NCI-H1930 (cell line): Measurements from ENCODE around the gene GSX2.

Source experiments
- DNase-seq, 2 experiments: peaks; one replicate each; lab custom pipeline; 2025; lab: John Stamatoyannopoulos, UW

The GSX2 gene

DNA sequence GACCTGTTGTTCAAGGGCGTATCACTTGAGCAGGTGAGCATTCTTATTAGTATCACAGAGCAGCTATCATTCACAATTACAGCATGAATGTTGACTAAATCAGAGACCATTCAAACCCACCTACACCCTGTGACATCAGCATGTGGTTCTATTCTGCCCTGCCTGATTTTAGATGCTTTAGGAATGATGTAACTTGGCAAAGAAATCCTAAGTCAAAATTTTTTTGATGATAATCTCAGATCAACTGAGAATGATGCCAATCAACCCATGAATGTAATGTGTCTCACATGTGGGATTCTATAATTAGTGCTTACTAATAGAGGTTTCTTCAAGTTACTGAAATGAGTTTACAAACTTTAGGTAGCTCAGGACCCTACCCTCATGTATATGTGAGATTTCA is 22.2 kb upstream of the GSX2 start:
- no peak for DNase-seq

DNA sequence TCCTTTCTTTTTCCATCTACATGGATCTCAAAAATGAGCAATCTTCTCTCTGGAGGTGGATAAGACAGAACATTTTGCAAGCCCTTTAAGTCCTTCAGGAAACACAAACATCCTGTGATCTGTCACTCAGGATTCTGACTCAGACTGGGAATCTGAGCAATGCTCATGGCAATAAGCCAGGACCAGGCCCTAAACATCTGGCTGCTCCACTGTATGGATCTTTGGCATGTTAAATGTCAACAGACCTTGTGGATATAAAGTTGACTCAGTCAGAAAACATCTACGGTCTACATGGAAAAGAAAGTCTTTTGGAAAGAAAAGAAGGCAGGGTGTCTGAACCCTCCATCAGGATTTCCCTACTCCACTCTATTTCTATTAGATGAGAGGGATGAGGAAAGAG is 17.8 kb upstream of the GSX2 start:
- no peak for DNase-seq

DNA sequence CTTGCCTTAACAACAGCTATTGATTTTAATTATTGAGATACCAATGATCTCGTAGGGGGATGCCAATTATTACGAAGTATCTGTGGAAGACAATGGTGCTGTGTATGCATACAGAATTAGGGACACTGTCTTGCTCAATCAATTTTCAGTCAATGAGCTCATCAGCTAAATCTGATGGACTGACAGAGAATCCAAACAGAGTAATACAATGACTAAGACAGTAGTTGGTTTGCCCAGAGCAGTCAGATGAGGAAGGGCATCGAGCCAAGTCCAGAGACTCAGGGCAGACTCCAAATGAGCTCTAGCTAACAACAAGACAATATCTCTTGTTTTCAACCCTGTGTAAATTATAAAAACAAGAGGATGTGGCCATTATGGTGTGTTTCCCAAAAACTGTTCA is 14.7 kb upstream of the GSX2 start:
- DNase-seq, result peak in 1 of 2 experiments; percentile 52

DNA sequence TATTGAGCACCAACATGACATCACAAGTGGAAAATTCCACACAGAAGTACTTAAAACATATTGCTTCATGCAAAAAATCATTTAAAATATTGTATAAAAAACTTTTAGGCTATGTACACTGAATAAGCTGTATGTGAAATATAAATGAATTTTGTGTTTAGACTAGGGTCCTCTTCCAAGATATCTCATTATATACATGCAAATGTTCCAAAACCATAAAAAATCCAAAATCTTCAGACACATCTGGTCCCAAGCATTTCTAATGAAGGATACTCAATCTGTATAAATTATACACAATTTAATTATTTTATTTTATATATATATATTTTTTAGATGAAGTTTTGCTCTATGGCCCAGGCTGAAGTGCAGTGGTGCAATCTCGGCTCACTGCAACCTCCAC is 10.1 kb upstream of the GSX2 start:
- DNase-seq, result no peak

DNA sequence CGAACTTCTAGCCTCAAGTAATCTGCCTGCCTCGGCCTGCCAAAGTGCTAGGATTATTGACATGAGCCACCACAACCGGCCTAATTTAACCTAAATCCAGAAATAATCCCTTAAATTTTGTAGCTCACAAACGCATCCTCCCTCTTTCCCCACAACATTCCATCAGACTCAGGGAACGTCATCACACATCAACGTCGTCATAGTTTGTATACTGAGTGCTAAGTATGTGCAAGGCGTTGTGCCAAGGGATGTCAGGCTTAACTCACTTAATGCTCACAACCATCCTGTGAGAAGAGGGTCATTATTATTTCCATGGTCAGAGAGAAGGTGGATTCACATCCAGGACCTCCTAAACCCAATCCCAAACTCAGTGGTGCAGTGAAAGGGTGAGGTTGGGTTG is 9.6 kb upstream of the GSX2 start:
- DNase-seq, result no peak

DNA sequence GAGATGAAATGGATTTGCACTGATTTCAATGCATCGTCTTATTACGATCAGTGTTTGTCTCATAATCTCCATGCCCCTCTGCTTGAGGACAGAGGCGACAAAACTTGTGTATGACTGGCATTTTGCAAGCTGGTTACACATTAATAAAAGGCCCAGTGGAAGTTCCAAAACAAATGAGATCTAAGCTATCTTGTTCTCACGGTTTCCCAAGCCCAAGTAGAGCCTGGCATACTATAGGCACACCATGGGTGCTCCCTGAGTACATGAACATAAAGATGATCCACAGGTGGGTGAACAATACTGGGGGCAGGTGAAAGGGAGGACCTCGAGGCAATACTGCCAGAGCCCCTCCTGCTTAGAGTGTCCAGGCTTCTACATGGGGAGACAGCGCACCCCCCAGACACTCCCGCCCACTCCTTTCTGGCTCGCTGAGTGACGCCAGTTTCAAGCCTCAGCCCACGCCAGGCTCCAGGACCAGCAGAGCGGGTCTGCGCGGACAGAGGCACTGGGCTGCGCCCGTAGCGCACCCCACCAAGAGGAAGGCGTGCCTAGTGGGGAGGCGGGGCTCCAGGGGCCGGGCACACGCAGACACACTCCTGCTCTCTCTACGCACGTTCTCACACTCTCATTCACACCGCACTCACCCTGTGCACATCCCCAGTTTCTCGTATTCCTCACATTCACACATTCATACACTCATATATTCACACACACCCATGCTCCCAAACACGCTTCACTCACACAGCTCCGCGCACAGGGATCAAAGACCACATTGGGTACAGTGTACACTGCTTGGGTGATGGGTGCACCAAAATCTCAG is 8.9 kb upstream of the GSX2 start:
- peak in 1 of 2 experiments; percentile 54 for DNase-seq

DNA sequence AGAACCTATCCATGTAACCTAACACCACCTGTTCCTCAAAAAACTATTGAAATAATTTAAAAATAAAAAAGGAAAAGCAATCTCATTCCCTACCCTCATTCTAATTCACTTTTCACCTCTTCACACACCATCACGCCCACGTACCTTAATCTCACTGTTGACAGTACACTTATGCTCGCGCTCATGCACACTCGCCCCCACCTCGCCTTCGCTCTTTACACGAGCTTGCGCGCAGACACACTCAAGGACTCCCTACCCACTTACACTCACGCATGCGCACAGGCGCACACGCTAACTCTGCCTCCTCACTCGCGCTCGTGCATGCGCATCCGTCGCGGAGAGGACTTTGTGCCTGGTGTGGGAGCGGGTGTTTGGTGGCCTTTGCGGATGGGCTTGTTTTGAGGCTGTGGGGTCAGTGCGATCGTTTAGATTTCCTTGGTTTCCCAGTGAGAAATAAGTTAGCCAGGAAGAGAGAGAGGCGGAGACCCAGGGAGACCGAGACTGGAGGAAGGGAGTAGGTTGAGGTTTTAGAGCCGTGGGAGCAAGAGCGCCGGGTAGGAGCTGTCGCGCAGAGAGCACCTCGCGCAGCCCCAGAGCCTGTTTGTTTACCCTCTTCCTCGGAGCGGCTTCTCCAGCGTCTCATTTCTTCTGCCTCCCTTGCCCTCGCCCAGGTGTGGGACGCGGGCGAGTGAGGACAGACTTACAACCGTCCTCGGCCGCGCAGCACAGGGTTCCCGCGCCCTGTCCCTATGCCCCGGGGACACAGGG is 8.1 kb upstream of the GSX2 start:
- peak; percentile 92 for DNase-seq

DNA sequence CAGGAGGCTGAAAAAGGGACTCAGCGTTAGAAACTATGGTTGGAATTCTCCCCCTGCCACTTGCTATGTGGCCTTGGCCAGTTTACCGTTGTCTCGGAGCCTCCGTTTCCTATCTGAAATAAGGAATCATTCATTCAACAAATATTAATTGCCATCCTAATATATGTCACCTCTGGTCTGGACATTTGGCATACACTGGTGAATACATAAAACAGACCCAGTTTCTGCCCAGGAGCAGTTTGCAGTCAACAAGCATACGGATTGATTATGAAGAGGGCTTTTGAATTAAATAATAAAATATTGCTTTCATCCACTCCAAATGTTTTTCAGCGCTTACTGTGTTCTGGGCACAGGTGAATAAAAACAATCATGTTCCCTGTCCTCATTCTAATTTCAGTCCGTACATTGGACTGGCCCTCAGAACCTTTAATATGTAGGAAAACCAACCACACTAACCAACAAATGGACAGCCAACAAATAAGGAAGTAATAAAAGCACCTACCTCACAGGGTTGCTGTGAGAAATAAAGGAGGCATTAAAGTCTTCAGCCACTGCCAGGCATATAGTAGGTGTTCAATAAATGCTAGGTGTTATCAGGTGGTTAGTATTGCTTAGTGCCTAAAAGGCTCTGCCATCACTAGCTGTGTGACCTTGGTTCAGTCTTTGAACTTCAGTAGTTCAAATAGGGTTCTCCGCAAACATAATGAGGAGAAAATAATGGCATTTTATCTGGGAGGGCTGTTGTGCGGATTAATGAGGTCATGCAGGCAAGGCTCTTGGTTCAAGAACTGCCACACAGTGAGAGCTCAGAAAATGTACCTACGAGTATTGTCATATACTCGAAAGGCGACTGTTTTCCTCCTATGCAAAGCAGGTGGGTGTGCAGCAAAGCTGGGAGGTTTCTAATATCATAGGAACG is 7.3 kb upstream of the GSX2 start:
- DNase-seq, result no peak

DNA sequence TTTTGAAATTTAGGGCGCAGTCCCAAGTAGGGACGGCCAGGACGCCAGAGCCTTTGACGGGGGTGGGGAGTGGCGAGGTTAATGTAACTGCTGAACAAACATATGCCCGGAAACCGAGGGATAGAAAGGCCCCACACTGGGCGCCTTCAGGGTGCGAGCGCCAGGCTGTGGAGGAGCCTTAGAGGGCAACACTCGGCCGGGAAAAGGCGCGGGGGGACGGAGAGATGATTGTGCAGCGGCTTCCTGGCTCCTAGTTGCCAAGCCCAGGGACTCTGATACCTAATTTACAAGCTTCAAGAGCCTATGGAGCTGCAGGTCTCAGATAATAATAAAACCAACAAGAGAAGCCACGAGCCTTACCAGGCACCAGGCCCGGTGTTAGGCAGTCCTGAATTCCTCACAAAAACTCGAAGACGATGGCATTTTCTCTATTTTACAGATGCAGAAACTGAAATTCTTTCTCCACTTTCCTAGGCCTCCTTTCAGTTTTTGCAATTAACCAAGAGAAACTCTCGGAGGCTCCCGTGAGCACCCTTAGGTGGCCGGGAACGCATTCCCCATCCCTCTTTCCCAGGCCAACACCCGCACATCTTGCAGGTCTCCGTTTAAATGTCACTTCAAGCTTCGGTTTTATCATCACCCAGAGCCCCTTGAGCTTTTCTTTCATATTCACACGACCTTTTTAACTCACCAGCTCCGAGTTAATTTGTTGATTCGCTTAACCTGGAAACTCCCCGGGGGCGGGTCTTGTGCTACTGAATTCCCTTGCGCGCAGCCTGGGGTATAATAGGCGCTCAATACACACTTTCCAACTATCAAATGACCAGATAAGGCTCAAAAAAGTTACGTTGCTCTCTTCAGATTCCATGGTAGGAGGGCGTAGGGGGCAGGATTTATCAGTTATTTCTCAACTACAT is 6.4 kb upstream of the GSX2 start:
- DNase-seq, result no peak

DNA sequence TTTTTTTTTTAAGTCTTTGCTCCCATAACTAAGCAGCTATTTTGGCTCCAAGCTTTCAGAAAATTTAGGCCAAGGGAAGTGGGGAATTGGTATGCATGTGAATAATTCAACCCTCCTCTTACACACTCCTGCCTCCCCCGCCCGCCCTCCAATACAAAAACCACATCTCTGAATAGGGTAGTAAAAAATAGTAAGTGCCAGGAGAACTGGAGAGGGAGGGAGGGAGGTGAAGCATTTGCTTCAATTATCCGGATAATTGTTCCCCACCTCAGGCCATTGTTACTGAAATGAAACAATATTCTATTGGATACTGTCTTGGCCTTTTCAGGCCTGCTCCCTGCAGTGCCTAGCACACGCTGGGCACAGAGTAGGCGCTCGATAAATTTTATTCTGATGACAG is 5.5 kb upstream of the GSX2 start:
- no peak for DNase-seq

DNA sequence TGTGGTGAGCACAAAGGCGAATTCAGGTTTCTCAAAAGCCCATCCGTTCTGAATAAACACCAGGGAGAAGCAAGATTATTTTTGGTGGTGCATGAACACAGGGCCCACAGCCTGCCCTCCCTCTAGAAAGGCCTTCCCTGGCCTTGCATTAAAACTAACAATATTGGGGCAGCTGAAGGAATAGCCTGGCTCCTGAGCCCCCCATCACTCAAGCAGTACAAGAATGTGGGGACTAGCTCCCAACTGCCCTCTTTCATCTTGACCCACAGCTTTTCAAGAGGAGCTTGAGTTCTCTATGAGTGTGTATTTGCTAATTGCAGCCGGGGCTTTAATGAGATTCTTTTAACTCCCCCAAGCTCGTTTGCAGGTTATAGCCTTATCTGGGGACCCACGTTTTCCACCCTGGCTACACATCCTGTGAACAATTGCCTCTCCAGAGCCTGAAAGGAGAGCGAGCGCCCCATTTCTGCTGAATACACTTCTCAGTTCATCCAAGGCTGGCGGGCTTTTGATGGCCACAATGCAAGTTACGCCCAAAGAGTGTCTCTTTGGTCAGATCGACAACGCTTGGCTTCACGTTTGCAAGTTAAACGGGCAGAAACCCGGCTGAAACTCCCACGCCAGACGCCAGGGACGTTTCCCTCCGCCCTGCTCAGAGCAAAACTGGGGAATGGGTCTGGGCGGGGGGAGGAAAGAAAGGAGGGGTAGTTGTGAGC is 4.7 kb upstream of the GSX2 start:
- DNase-seq, result no peak

DNA sequence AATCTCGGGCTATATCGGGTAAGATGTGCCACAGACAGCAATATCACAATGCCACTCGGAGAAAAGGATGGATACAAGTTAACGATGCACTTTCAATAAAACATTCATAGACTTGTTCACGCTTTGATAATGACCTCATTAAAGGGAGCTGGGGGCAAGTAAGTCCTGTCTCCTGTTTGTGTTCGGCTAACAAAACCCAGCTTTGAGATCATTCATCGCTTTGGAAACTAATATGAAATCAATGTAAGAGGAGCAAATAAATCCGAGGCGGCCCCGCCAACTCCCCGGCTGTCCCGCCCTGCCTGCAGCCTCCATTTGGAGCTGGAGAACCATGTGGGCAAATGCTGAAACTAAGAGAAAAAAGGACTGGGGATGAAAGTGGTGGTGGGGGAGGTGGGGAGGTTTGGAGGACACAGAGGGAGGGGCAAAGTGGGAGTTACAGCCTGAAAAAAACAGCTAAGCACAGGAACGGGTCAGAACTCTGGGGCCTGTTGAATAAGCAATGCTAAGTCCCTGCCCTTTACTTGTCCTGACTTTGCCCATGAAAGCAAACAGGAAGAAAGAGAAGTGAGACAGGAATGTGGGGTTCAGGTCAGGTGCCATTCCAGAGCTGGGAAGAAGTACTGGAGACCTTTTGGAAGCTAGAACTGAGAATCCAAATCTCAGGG is 3.5 kb upstream of the GSX2 start:
- DNase-seq, result no peak

DNA sequence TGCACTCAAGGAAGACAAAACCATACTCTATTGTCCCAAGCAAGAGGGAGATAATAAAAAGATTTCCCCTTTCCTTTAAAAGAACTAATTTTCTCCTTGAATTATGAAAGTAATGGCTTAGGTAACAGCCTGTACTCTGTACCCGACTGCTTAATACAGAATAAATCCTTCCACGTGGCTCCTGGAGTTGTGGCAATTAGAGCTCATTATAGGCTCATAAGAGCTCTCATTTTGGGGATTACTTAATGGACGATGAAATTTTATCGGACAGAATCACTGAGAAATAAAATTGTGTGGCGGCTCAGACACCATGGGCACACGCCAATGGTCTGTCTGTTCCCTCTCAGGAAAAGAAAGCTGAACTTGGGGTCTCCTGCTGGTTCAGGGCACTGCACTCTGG is 2.8 kb upstream of the GSX2 start:
- DNase-seq, result no peak

DNA sequence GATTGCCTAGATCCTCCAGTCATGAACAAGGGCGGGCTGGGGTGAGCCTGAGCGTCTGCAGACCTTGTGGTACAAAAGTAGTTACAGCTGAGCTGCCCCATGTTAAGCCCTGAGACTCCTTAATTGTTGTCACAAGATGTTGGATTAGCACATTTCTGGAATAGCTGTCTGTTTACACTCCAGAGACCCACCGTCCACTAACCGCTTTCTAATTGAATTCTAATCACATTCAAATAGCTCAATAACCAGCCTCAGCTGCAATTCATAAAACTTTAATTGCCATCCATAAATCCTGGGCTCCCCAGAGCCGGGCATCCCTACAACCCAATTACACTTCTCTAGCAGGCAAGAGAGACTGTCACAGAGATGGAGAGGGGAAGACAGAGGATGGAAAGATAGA is 1.6 kb upstream of the GSX2 start:
- no peak for DNase-seq

DNA sequence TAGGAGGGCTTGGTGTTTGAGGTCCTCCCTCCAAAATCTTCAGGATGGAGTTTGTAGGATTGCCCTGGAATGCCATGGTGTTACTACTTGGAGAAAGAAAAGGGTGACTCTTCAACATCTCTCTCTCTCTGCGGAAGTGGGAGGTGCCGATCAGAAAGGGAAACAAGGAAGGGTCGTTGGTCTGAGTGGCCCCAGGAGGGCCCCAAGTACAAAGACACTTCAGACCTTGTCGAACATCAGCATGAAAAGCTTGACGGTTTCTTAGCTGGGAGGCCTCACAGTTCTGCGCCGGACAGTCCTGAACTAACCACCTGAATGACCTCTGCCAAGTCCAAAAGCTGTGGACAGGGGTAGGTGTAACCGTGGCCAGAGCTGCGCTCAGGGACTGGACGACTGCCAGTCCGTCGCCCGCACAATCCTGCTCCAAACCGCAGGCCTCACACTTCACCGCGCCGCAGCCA is 646 bp upstream of the GSX2 start:
- peak; percentile 61 to 65 for DNase-seq

DNA sequence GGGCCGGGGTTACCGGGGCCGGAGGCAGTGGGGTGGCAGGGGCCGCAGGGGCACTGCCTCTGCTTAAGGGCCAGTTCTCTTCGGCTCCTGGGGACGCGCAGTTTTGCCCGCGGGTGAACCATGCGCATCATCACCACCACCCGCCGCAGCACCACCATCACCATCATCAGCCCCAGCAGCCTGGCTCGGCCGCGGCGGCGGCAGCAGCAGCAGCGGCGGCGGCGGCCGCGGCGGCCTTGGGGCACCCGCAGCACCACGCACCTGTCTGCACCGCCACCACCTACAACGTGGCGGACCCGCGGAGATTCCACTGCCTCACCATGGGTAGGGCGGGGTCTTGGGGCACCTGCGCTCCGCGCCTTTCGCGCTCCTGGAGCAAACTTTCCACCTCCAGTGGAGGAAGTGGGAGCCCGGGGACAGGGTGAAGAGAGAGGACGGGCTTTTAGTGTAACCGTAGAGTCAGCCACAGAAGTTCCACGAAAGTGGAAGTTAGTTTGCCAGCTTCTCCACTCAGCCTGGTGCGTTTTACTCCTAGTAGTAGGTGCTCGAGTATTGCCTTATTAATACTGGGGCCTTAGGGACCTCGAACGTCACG is 729 bp downstream of the GSX2 start:
- no peak for DNase-seq

DNA sequence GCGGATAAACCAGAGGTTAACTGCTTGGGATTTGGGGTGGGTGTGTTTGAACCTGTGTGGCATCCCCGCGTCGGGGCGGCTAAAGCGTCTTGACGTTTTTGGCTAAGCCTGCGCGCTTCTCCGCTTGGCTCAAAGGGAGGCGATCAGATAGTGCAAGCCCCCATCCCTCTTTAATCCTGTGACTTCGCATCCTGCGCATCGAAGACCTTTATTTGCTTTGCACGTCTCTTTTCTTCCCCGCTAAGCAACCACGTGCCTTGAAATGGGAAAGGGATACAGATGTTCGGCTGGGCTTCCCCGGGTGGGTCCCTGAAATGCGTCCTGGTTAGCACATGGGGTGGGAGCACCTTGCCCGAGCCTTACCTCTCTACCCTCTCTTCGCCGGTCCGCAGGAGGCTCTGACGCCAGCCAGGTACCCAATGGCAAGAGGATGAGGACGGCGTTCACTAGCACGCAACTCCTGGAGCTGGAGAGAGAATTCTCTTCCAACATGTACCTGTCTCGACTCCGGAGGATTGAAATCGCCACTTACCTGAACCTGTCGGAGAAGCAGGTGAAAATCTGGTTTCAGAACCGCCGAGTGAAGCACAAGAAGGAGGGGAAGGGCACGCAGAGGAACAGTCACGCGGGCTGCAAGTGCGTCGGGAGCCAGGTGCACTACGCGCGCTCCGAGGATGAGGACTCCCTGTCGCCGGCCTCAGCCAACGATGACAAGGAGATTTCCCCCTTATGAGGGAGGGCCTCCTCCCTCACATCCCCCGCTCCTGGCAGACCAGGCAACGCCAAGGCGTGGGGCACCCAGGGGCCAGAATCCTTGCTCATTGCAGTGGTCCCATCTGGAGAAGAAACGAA is 1.5 kb downstream of the GSX2 start:
- no peak for DNase-seq

DNA sequence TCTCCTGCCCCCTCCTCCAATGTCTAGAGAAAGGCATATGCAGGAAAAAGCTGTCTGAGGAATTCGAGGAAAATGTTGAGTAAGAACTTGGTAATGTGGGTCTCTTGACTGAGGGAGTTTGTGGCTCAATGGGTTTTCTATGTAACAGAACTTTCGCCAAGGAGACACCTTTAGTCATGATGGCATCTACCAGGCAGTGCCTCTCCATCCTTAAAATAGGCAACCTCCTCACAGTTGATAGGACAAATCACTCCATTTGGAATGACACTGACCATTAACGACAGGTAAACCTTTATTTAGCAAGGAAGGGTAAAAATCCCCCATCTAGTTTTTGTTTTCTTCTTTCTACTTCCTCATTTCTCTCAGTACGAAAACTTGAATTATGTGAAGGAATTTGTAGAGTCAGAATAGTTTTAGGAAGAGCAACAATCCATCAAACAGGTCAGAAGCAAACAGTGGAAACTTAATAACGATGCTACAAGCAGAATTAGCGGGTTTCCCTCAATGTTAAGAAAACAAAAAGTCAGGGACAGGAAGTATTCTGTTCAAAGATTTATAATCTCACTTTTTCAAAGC is 2.7 kb downstream of the GSX2 start:
- no peak for DNase-seq
